Measurements from ENCODE around the gene ARMC5.
A peak's percentile ranks its signal among the peaks of the same experiment; 100 is the strongest.
"Not testable (repeated sequence)": the region's sequence is repeated elsewhere in the genome, so short reads cannot be mapped to it uniquely, and the experiment has no call there.

The ARMC5 gene

DNA sequence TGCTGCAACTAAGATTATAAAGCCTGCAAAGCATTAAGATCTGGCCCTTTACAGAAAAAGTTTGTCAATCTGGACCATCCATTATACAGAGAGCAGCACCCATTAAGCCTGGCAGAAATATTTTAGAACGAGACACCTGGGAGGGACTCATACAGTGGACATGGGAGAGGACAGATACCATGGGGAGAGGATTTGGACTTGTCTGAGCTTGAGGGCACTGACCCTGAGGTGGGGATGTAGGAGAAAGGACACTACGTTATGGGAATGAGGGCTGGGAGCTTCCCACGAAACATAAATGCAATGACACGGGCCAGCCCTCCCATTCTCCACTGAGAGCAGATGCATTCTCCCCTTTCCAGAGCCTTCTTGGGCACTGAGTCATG lies 42.7 kb downstream of the ARMC5 start:
- ChIA-PET POLR2A (no interaction called here), CTCF (interaction anchor here (1.2 to 1.6 kb wide), 2 partner anchors 20 to 22 kb away, joined by 3 read pairs; no protein-coding TSS in a partner anchor)
- TF ChIP-seq CTCF (IDR thresholded peaks at IDR 0.05; ENCODE audit: control extremely low read depth, extremely low read depth, low read depth, missing control alignments): no peak
- DNase-seq (ENCODE audit: extremely low spot score): no peak

- ChIA-PET CTCF (interaction anchor here (0.8 to 1.6 kb wide), 5 partner anchors 18 to 362 kb away, joined by 3 to 4 read pairs (median 3); no protein-coding TSS in a partner anchor), POLR2A (no interaction called here)
- no peak for TF ChIP-seq CTCF (IDR thresholded peaks at IDR 0.05; ENCODE audit: control extremely low read depth, extremely low read depth, low read depth, missing control alignments)
- no peak for DNase-seq (ENCODE audit: extremely low spot score)
These were observed 43.7 kb downstream of the ARMC5 start for GRCh38 chr16:31502981-31503380.

DNA sequence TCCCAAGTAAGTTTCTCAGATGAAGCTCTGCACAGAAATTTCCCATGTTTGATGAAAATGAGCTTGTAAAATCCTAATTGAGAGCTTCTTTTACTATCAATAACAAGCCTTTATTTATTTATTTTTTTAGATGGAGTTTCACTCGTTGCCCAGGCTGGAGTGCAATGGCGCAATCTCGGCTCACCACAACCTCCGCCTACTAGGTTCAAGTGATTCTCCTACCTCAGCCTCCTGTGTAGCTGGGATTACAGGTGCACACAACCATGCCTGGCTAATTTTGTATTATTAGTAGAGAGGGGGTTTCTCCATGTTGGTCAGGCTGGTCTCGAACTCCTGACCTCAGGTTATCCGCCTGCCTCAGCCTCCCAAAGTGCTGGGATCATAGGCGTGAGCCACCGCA lies 44.3 kb downstream of the ARMC5 start:
- DNase-seq (ENCODE audit: extremely low spot score); POLR2A ChIA-PET: not testable (repeated sequence)
- CTCF ChIA-PET: interaction anchor here (0.7 to 1.6 kb wide), 5 partner anchors 18 to 361 kb away, joined by 3 to 4 read pairs (median 3); partner anchors contain the start of gene ARMC5

DNA sequence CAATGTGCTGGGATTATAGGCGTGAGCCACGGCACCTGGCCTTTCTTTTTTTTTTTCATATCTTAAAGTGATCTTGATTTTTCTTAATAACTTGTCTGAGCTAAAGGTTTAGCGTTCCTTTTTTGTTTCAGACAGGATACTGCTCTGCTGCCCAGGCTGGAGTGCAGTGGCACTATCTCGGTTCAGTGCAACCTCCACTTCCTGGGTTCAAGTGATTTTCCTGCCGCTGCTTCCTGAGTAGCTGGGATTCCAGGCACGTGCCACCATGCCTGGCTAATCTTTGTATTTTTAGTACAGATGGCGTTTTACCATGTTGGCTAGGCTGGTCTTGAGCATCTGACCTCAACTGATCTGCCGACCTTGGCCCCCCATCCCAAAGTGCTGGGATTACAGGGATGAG lies 44.9 kb downstream of the ARMC5 start:
- no peak for DNase-seq (ENCODE audit: extremely low spot score)
- ChIA-PET CTCF (interaction anchor here (1.4 kb wide), 1 partner anchor 44 kb away, joined by 4 read pairs; no protein-coding TSS in a partner anchor), POLR2A (no interaction called here)
- no peak for TF ChIP-seq CTCF (IDR thresholded peaks at IDR 0.05; ENCODE audit: control extremely low read depth, extremely low read depth, low read depth, missing control alignments)

DNA sequence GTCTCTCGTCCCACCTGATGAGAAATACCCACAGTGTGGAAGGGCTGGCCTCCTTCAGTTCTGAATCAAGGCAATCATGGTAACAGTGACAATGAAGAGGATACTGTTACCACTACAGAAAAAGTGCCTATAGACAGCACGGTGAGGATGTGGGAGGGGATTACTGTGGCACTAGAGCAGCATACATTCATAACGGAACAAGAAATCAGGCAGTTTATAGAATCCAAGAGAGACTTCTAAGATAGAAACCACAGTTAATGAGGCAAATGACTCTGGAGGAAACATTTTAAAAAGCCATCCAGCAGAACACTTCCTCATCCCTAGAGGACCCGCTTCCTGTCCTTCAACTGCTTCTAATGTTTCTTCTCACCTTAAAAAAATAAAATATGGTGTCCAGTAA lies 46.2 kb downstream of the ARMC5 start:
- POLR2A ChIA-PET: no interaction called here
- TF ChIP-seq CTCF (IDR thresholded peaks at IDR 0.05; ENCODE audit: control extremely low read depth, extremely low read depth, low read depth, missing control alignments): no peak
- no peak for DNase-seq (ENCODE audit: extremely low spot score)
- CTCF ChIA-PET: no interaction called here

DNA sequence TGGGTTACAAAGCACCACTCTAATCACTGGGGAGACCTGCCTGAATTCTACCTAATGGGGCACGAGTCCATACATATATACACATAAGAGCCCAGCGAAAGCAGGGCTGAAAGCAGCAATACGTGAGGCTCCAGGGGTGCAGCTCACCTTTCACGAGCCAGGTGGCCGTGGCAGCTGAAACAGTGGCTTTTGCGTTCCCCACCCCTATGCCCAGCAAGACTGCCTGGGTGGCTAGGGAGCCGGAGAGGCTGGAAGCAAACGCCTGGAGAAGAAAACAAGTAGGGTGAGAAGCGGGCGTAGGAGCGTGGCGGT lies 48.3 kb downstream of the ARMC5 start:
- TF ChIP-seq CTCF (IDR thresholded peaks at IDR 0.05; ENCODE audit: control extremely low read depth, extremely low read depth, low read depth, missing control alignments): no peak
- ChIA-PET CTCF (interaction anchor here (1.0 to 2.4 kb wide), 3 partner anchors 8 to 66 kb away, joined by 4 to 11 read pairs (median 4); no protein-coding TSS in a partner anchor), POLR2A (interaction anchor here (1.0 to 1.3 kb wide), 3 partner anchors 12 to 205 kb away, joined by 3 to 5 read pairs (median 5); a partner anchor contains a TSS)
- no peak for DNase-seq (ENCODE audit: extremely low spot score)

DNA sequence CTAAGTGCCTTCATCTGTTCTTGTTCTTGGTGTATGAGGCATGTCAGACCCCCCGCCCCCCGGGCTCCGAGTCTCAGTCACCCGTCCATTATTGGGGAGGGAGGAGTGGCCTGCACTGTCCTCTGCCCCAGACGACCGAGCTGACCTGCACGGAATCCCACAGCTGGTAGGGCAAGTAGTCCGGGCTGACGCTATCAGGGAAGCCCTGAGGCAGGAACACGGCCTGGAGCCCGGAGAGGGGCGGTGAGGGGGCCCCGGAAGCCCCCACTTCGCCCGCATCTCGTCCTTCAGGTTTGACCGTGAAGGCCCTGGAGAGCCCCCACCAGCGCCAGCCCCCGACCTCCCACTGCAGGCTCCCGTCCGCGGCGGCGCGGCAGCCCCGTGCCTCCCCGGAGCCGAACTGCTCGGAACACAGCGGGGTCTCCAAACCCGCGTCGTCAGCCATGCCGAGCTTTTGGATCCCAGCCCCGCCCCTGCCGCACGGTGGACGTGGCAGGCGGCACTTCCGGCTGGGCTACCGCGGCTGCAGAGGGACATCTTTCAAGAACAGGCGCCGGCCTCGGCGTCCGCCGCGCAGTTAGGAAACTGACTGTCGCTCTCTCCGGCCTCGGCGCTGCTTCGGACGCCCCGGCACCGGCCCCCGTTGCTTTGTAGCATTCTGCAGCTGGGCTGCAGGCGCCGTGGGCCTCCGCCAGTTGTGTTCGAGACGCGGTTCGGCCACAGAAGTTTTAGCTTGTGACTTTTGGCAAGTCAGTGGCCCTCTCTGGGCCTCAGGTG lies 48.8 kb downstream of the ARMC5 start, which contains the start of gene RUSF1:
RUSF1 (minus strand) TSS at position 463 of the 777 bp plus-strand sequence; CDS start at position 445, 18 bp downstream.
- DNase-seq (ENCODE audit: extremely low spot score): peak; percentile 92
- ChIA-PET CTCF (interaction anchor here (1.0 to 2.4 kb wide), 3 partner anchors 9 to 67 kb away, joined by 4 to 11 read pairs (median 4); no protein-coding TSS in a partner anchor), POLR2A (interaction anchor here (1.0 to 1.3 kb wide), 3 partner anchors 13 to 205 kb away, joined by 3 to 5 read pairs (median 5); a partner anchor contains a TSS)
- no peak for TF ChIP-seq CTCF (IDR thresholded peaks at IDR 0.05; ENCODE audit: control extremely low read depth, extremely low read depth, low read depth, missing control alignments)
